Bone marrow (tissue), 2 donors: ENCODE results near the gene RCAN1.
A peak's percentile ranks its signal among the peaks of the same experiment; 100 is the strongest.

ENCODE experiments used
- DNase-seq, 2 donors: peaks; one replicate each; lab custom pipeline; 2025; lab: John Stamatoyannopoulos, UW

Gene RCAN1

GRCh38 chr21:34598931-34599400 is 15.9 kb downstream of the RCAN1 start:
- DNase-seq: no peak

- no peak for DNase-seq
Measured at GRCh38 chr21:34597406-34597805, 17.5 kb downstream of the RCAN1 start.

GRCh38 chr21:34596561-34597271 is 18.2 kb downstream of the RCAN1 start:
- no peak for DNase-seq

GRCh38 chr21:34595457-34595856 is 19.5 kb downstream of the RCAN1 start:
- no peak for DNase-seq

GRCh38 chr21:34594566-34595234 is 20.2 kb downstream of the RCAN1 start:
- DNase-seq: no peak

GRCh38 chr21:34593954-34594531 is 20.9 kb downstream of the RCAN1 start:
- DNase-seq: no peak

GRCh38 chr21:34593423-34593822 is 21.5 kb downstream of the RCAN1 start:
- DNase-seq: no peak

GRCh38 chr21:34592120-34592955 is 22.6 kb downstream of the RCAN1 start:
- DNase-seq: no peak

GRCh38 chr21:34590520-34590919 is 24.4 kb downstream of the RCAN1 start:
- DNase-seq: no peak

GRCh38 chr21:34589511-34590282 is 25.2 kb downstream of the RCAN1 start:
- DNase-seq: no peak

- no peak for DNase-seq
Measured at GRCh38 chr21:34583926-34584563, 30.9 kb downstream of the RCAN1 start.

- DNase-seq: no peak
Measured at GRCh38 chr21:34582506-34583150, 32.3 kb downstream of the RCAN1 start.

GRCh38 chr21:34580181-34580700 is 34.7 kb downstream of the RCAN1 start:
- no peak for DNase-seq

GRCh38 chr21:34579411-34579810 is 35.5 kb downstream of the RCAN1 start:
- no peak for DNase-seq

GRCh38 chr21:34576041-34576511 is 38.8 kb downstream of the RCAN1 start:
- no peak for DNase-seq

GRCh38 chr21:34574601-34575529 is 40.0 kb downstream of the RCAN1 start:
- DNase-seq: no peak

- DNase-seq: no peak
Measured at GRCh38 chr21:34571994-34572393, 42.9 kb downstream of the RCAN1 start.

- peak in 1 of 2 donors; percentile 54 for DNase-seq
Measured at GRCh38 chr21:34570313-34570712, 44.6 kb downstream of the RCAN1 start.

GRCh38 chr21:34569381-34569979 is 45.4 kb downstream of the RCAN1 start:
- no peak for DNase-seq
